ENCODE measurements around the gene OSBPL10. TPM values are rescaled to one million over a fixed set of nuclear protein-coding genes. Genes with fewer than 3 reads are reported as not detected.

The OSBPL10 gene
- total and polyA plus RNA-seq, 5 experiments from 2014 or later = 0.03 to 11.2 (median 0.08) TPM

GRCh38 chr3:31821118-31821517, 159.9 kb downstream of the OSBPL10 start:
- ATAC-seq (no peak), DNase-seq (no peak)
- H3K27ac Mint-ChIP-seq = peak overlapping the region in 1 of 10 donors; percentile 79
- peaks cover 0 to 4% (median 0%) of the 10 kb centered on the region in 5 donors for H3K27me3 Mint-ChIP-seq
- POLR2A ChIA-PET = no interaction called here
- H3K36me3 Mint-ChIP-seq = no peaks in the 10 kb centered on the region
- no peak overlapping the region for H3K4me3 Mint-ChIP-seq
- H3K4me1 Mint-ChIP-seq = peaks cover 0 to 16% (median 6%) of the 10 kb centered on the region in 4 donors
- no peaks in the 10 kb centered on the region for H3K9me3 Mint-ChIP-seq

GRCh38 chr3:31819441-31819840, 161.6 kb downstream of the OSBPL10 start:
- no peaks in the 10 kb centered on the region for H3K9me3 Mint-ChIP-seq
- H3K36me3 Mint-ChIP-seq = no peaks in the 10 kb centered on the region
- no peak overlapping the region for H3K4me3 Mint-ChIP-seq
- H3K27ac Mint-ChIP-seq = no peak overlapping the region
- peaks cover 0 to 32% (median 13%) of the 10 kb centered on the region in 4 donors for H3K4me1 Mint-ChIP-seq
- peaks cover 0 to 3% (median 0%) of the 10 kb centered on the region in 5 donors for H3K27me3 Mint-ChIP-seq
- POLR2A ChIA-PET = no interaction called here
- DNase-seq = no peak
- no peak for ATAC-seq

GRCh38 chr3:31817411-31817966, 163.6 kb downstream of the OSBPL10 start:
- H3K4me3 Mint-ChIP-seq = no peak overlapping the region
- no peaks in the 10 kb centered on the region for H3K9me3 Mint-ChIP-seq
- POLR2A ChIA-PET = no interaction called here
- peaks cover 0 to 3% (median 0%) of the 10 kb centered on the region in 5 donors for H3K27me3 Mint-ChIP-seq
- H3K4me1 Mint-ChIP-seq = peaks cover 0 to 37% (median 15%) of the 10 kb centered on the region in 4 donors
- no peaks in the 10 kb centered on the region for H3K36me3 Mint-ChIP-seq
- ATAC-seq = no peak
- H3K27ac Mint-ChIP-seq = no peak overlapping the region
- no peak for DNase-seq

GRCh38 chr3:31815631-31816440, 165.2 kb downstream of the OSBPL10 start:
- Mint-ChIP-seq H3K4me3 (peak overlapping the region in 6 of 10 donors; percentile 64 to 78 (median 70)), H3K9me3 (no peaks in the 10 kb centered on the region), H3K4me1 (peaks cover 0 to 37% (median 15%) of the 10 kb centered on the region in 4 donors), H3K36me3 (no peaks in the 10 kb centered on the region), H3K27me3 (peaks cover 0 to 3% (median 0%) of the 10 kb centered on the region in 5 donors), H3K27ac (peak overlapping the region in 7 of 10 donors; percentile 74 to 91 (median 88))
- ATAC-seq = peak; percentile 84 to 85
- POLR2A ChIA-PET = interaction anchor here (1.3 to 1.9 kb wide), 3 partner anchors 9 to 283 kb away, joined by 4 to 6 read pairs (median 4); partner anchors contain the start of gene STT3B
- DNase-seq = peak in 4 of 10 donors; percentile 2 to 54 (median 42)

GRCh38 chr3:31815006-31815405, 166.1 kb downstream of the OSBPL10 start:
- ATAC-seq (no peak), DNase-seq (no peak)
- Mint-ChIP-seq H3K9me3 (no peaks in the 10 kb centered on the region), H3K4me3 (peak overlapping the region in 5 of 10 donors; percentile 64 to 78 (median 70)), H3K27me3 (peaks cover 0 to 3% (median 0%) of the 10 kb centered on the region in 5 donors), H3K36me3 (no peaks in the 10 kb centered on the region), H3K27ac (peak overlapping the region in 7 of 10 donors; percentile 74 to 91 (median 88)), H3K4me1 (peaks cover 0 to 37% (median 15%) of the 10 kb centered on the region in 4 donors)
- POLR2A ChIA-PET = interaction anchor here (1.3 to 1.9 kb wide), 3 partner anchors 8 to 282 kb away, joined by 4 to 6 read pairs (median 4); partner anchors contain the start of gene STT3B

GRCh38 chr3:31813686-31814085, 167.4 kb downstream of the OSBPL10 start:
- no peak for DNase-seq
- POLR2A ChIA-PET = no interaction called here
- H3K27ac Mint-ChIP-seq = peak overlapping the region in 4 of 10 donors; percentile 29 to 76 (median 50)
- no peaks in the 10 kb centered on the region for H3K27me3 Mint-ChIP-seq
- peaks cover 0 to 37% (median 15%) of the 10 kb centered on the region in 4 donors for H3K4me1 Mint-ChIP-seq
- H3K4me3 Mint-ChIP-seq = peak overlapping the region in 1 of 10 donors; percentile 45
- H3K9me3 Mint-ChIP-seq = no peaks in the 10 kb centered on the region
- ATAC-seq = no peak
- no peaks in the 10 kb centered on the region for H3K36me3 Mint-ChIP-seq

- peak overlapping the region in 2 of 10 donors; percentile 19 to 35 for H3K27ac Mint-ChIP-seq
These were observed 167.9 kb downstream of the OSBPL10 start for GRCh38 chr3:31813197-31813596.

GRCh38 chr3:31810991-31811433, 170.1 kb downstream of the OSBPL10 start:
- DNase-seq (no peak), ATAC-seq (no peak)
- Mint-ChIP-seq H3K4me3 (no peak overlapping the region), H3K27me3 (no peaks in the 10 kb centered on the region), H3K4me1 (peaks cover 0 to 20% (median 9%) of the 10 kb centered on the region in 4 donors), H3K36me3 (no peaks in the 10 kb centered on the region), H3K9me3 (no peaks in the 10 kb centered on the region), H3K27ac (no peak overlapping the region)
- POLR2A ChIA-PET = no interaction called here

More at GRCh38 chr3:31813197-31813596, 167.9 kb downstream of the OSBPL10 start:
- no peaks in the 10 kb centered on the region for H3K36me3 Mint-ChIP-seq
- H3K27me3 Mint-ChIP-seq = no peaks in the 10 kb centered on the region
- DNase-seq = no peak
- no peak overlapping the region for H3K4me3 Mint-ChIP-seq
- ATAC-seq = no peak
- POLR2A ChIA-PET = no interaction called here
- H3K4me1 Mint-ChIP-seq = peaks cover 0 to 33% (median 13%) of the 10 kb centered on the region in 4 donors
- no peaks in the 10 kb centered on the region for H3K9me3 Mint-ChIP-seq

- no peaks in the 10 kb centered on the region for H3K9me3 Mint-ChIP-seq
- H3K27me3 Mint-ChIP-seq = no peaks in the 10 kb centered on the region
- POLR2A ChIA-PET = no interaction called here
- no peak overlapping the region for H3K27ac Mint-ChIP-seq
- peaks cover 0 to 9% (median 0%) of the 10 kb centered on the region in 4 donors for H3K4me1 Mint-ChIP-seq
- no peak overlapping the region for H3K4me3 Mint-ChIP-seq
- no peaks in the 10 kb centered on the region for H3K36me3 Mint-ChIP-seq
- ATAC-seq (no peak), DNase-seq (no peak)
These were observed 172.8 kb downstream of the OSBPL10 start for GRCh38 chr3:31808143-31808720.

GRCh38 chr3:31804251-31805051, 176.6 kb downstream of the OSBPL10 start:
- DNase-seq (no peak), ATAC-seq (no peak)
- no peak overlapping the region for H3K27ac Mint-ChIP-seq
- H3K27me3 Mint-ChIP-seq = peaks cover 0 to 1% (median 0%) of the 10 kb centered on the region in 5 donors
- H3K36me3 Mint-ChIP-seq = no peaks in the 10 kb centered on the region
- H3K9me3 Mint-ChIP-seq = no peaks in the 10 kb centered on the region
- POLR2A ChIA-PET = no interaction called here
- H3K4me3 Mint-ChIP-seq = no peak overlapping the region
- peaks cover 0 to 17% (median 0%) of the 10 kb centered on the region in 4 donors for H3K4me1 Mint-ChIP-seq

- POLR2A ChIA-PET = no interaction called here
- H3K9me3 Mint-ChIP-seq = no peaks in the 10 kb centered on the region
- H3K27ac Mint-ChIP-seq = no peak overlapping the region
- peaks cover 0 to 17% (median 0%) of the 10 kb centered on the region in 4 donors for H3K4me1 Mint-ChIP-seq
- H3K27me3 Mint-ChIP-seq = peaks cover 0 to 1% (median 0%) of the 10 kb centered on the region in 5 donors
- no peaks in the 10 kb centered on the region for H3K36me3 Mint-ChIP-seq
- H3K4me3 Mint-ChIP-seq = no peak overlapping the region
- ATAC-seq (no peak), DNase-seq (no peak)
These were observed 177.9 kb downstream of the OSBPL10 start for GRCh38 chr3:31802981-31803740.

Data from naive thymus-derived CD8-positive, alpha-beta T cell (primary cell).